GM13976 (cell line): ENCODE results near the gene TRPM4.

Experiments used
- DNase-seq: peaks from one replicate; pipeline ENCODE4 v3.0.0; 2012; ENCODE audit warnings: low spot score
- in situ Hi-C: fragments of 300-500 bp; cut with MboI; formaldehyde crosslinking; loops from one replicate; pipeline ENCODE4 v1.12.0; 2022; ENCODE audit warnings: low sequenced_read_pairs, mixed read lengths, inconsistent platforms; ENCODE audit not compliant: unreplicated experiment
- TF ChIP-seq, protein P1 (sequence below): IDR thresholded peaks from 2 replicates; pipeline ENCODE4 v1.5.1; 2012; ENCODE audit warnings: borderline replicate concordance, mild to moderate bottlenecking; ENCODE audit not compliant: insufficient read depth; ENCODE audit errors: extremely low read depth, missing control alignments, control extremely low read depth

TRPM4 gene

DNA sequence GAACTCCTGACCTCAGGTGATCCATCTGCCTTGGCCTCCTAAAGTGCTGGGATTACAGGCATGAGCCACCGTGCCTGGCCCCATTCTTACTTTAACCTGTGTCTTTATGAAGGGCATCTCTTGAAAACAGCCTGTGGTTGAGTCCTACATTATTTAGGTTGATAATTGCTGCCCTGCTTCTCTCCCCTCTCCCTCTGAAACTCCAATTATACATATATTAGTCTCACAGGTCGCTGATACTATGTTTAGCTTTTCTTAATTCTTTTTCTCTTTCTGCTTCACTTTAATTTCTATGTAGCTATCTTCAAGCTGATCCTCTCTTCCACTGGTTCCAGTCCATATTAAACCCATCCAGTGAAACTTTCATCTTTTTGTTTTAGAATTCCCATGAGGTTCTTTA is 92.3 kb downstream of the TRPM4 start:
- TF ChIP-seq, protein P1, sequence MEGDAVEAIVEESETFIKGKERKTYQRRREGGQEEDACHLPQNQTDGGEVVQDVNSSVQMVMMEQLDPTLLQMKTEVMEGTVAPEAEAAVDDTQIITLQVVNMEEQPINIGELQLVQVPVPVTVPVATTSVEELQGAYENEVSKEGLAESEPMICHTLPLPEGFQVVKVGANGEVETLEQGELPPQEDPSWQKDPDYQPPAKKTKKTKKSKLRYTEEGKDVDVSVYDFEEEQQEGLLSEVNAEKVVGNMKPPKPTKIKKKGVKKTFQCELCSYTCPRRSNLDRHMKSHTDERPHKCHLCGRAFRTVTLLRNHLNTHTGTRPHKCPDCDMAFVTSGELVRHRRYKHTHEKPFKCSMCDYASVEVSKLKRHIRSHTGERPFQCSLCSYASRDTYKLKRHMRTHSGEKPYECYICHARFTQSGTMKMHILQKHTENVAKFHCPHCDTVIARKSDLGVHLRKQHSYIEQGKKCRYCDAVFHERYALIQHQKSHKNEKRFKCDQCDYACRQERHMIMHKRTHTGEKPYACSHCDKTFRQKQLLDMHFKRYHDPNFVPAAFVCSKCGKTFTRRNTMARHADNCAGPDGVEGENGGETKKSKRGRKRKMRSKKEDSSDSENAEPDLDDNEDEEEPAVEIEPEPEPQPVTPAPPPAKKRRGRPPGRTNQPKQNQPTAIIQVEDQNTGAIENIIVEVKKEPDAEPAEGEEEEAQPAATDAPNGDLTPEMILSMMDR: no peak
- in situ Hi-C loops: loop anchor here (25.0 kb wide), 1 partner anchor 187 kb away; the partner anchor contains the start of genes GFY and SLC17A7

DNA sequence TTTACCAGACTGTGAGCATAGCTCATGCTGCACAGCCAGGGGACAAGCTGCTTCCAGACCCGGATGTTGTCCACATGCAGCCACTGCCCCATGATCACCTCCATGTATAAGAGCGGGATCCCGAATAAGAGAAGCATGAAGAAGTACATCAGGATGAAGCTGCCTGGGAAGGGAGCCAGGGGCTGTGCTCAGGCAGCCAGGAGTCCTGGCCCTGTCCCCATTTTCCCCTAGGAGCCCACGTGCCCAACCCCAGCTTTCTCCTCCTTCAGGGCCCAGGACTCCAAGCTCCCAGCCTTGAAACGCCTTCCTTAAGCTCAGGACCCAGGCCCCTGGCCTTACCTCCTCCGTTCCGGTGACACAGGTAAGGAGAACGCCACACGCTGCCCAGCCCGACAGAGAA is 98.1 kb downstream of the TRPM4 start:
- DNase-seq: no peak
- in situ Hi-C loops: loop anchor here (25.0 kb wide), 1 partner anchor 182 kb away; the partner anchor contains the start of genes GFY and SLC17A7
- TF ChIP-seq, protein P1: no peak

More for the DNA sequence above, 92.3 kb downstream of the TRPM4 start:
- no peak for DNase-seq

DNA sequence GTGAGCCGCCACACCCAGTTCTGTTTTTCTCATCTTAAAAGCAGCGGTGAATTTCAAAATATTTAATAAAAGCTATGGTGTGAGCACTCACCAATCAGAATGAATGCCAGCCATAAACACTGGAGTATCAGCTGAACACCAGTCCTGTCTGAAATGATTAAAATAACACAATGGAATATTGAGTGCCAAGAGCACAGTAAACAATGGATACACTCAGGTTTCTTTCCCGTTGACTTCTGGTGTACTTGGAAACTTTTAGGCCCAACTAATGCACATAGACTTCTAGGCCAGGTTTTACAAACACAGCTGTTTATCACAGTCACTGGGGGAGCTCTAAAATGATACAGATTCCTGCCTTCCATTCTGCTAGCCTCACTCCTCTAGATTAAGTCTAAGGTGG is 99.1 kb downstream of the TRPM4 start:
- no peak for DNase-seq
- TF ChIP-seq, protein P1: no peak
- in situ Hi-C loops: loop anchor here (25.0 kb wide), 1 partner anchor 181 kb away; the partner anchor contains the start of genes GFY and SLC17A7
